ENCODE measurements around the gene DAD1. TPM values are rescaled to one million over a fixed set of nuclear protein-coding genes. Genes with fewer than 3 reads are reported as not detected.

Gene DAD1
- total RNA-seq, 4 donors from 2014 or later: 235 to 430 (median 335) TPM

GRCh38 chr14:22533739-22534359 is 55.2 kb downstream of the DAD1 start:
- intact Hi-C loops (cut with DNase I): no loop called here
- 86 to 88% methylated on average over 8 of the region's 8 CpGs for WGBS, 2 donors
- TF ChIP-seq CTCF (IDR thresholded peaks at IDR 0.05): no peak
- TF ChIP-seq POLR2A (IDR thresholded peaks at IDR 0.05): no peak
- Histone ChIP-seq H3K4me1 (peaks cover 0 to 12% of the 10 kb centered on the region in 2 donors), H3K4me3 (replicated peaks in 1 of 3) (no peak overlapping the region), H3K36me3 (no peaks in the 10 kb centered on the region), H3K9me3 (no peaks in the 10 kb centered on the region), H3K27me3 (no peaks in the 10 kb centered on the region), H3K27ac (no peak overlapping the region)
- DNase-seq: no peak

- Histone ChIP-seq H3K4me1 (peaks cover 0 to 12% of the 10 kb centered on the region in 2 donors), H3K27me3 (no peaks in the 10 kb centered on the region), H3K27ac (peak overlapping the region in 1 of 3 donors; percentile 18), H3K36me3 (no peaks in the 10 kb centered on the region), H3K9me3 (no peaks in the 10 kb centered on the region), H3K4me3 (replicated peaks in 1 of 3) (no peak overlapping the region)
- intact Hi-C loops (cut with DNase I): no loop called here
- TF ChIP-seq POLR2A (IDR thresholded peaks at IDR 0.05) (no peak), CTCF (IDR thresholded peaks at IDR 0.05) (no peak)
- WGBS, 2 donors: 57 to 68% methylated on average over 2 of the region's 2 CpGs
- DNase-seq: no peak
Observed at GRCh38 chr14:22533057-22533704, 55.8 kb downstream of the DAD1 start.

- no peak for DNase-seq
- no peaks in the 10 kb centered on the region for H3K36me3 ChIP-seq
- H3K4me3 ChIP-seq (replicated peaks in 1 of 3): no peak overlapping the region
- H3K27ac ChIP-seq: peak overlapping the region in 1 of 3 donors; percentile 18
- TF ChIP-seq CTCF (IDR thresholded peaks at IDR 0.05) (no peak), POLR2A (IDR thresholded peaks at IDR 0.05) (no peak)
- no peaks in the 10 kb centered on the region for H3K27me3 ChIP-seq
- WGBS, 2 donors: 63 to 73% methylated on average over 3 of the region's 3 CpGs
- intact Hi-C loops (cut with DNase I): no loop called here
- peaks cover 0 to 12% of the 10 kb centered on the region in 2 donors for H3K4me1 ChIP-seq
- no peaks in the 10 kb centered on the region for H3K9me3 ChIP-seq
Observed at GRCh38 chr14:22532345-22533056, 56.5 kb downstream of the DAD1 start.

- H3K27ac ChIP-seq: no peak overlapping the region
- DNase-seq: no peak
- H3K4me1 ChIP-seq: peaks cover 0 to 8% of the 10 kb centered on the region in 2 donors
- WGBS, 2 donors: 88 to 92% methylated on average over 5 of the region's 5 CpGs
- TF ChIP-seq CTCF (IDR thresholded peaks at IDR 0.05): no peak
- TF ChIP-seq POLR2A (IDR thresholded peaks at IDR 0.05): no peak
- H3K4me3 ChIP-seq (replicated peaks in 1 of 3): no peak overlapping the region
- H3K36me3 ChIP-seq: no peaks in the 10 kb centered on the region
- no peaks in the 10 kb centered on the region for H3K27me3 ChIP-seq
- intact Hi-C loops (cut with DNase I): no loop called here
- no peaks in the 10 kb centered on the region for H3K9me3 ChIP-seq
Observed at GRCh38 chr14:22531451-22532344, 57.3 kb downstream of the DAD1 start.
